CD4-positive, alpha-beta T cell (primary cell): ENCODE measurements around the gene PDZRN3. TPM values are rescaled to one million over a fixed set of nuclear protein-coding genes. Genes with fewer than 3 reads are reported as not detected.

ENCODE experiments used
- ATAC-seq: fragments of 200-7000 bp; cut with Tn5 transposase; one replicate; pipeline ENCODE4 v1.10.0; 2022; ENCODE audit warnings: mild to moderate bottlenecking; ENCODE audit not compliant: poor library complexity
- CTCF ChIA-PET: fragments of 350-600 bp; sonication (Branson Sonifier 250); formaldehyde crosslinking; loops from one replicate; lab custom pipeline; 2021; ENCODE audit warnings: antibody characterized with exemption, inconsistent platforms; lab: Charles Lee
- POLR2A ChIA-PET: fragments of 350-600 bp; sonication (Branson Sonifier 250); formaldehyde crosslinking; loops from one replicate; lab custom pipeline; 2021; ENCODE audit warnings: antibody characterized with exemption, inconsistent platforms; lab: Charles Lee
- DNase-seq, 14 experiments: peaks; one replicate each; pipeline ENCODE4 v3.0.0-alpha.2; 2013 to 2020; ENCODE audit warnings: mixed read lengths in 2 of 14
- H3K27ac ChIP-seq, 2 donors: one replicate each; pipeline versions ENCODE4 v1.5.1 to v1.7.0; 2013; ENCODE audit warnings: low read length in 2 of 2, low read depth in 1 of 2, mild to moderate bottlenecking in 1 of 2
- H3K27me3 ChIP-seq, 2 experiments: 1 replicate in 1 of 2; 2 replicates in 1 of 2; pipeline versions ENCODE4 v1.6.1 to v1.7.0; 2013; ENCODE audit warnings: low read length in 2 of 2, control low read depth in 1 of 2, mild to moderate bottlenecking in 1 of 2, moderate library complexity in 1 of 2; ENCODE audit not compliant: insufficient read depth in 2 of 2, control insufficient read depth in 1 of 2
- H3K36me3 ChIP-seq: one replicate; pipeline ENCODE4 v1.6.1; 2013; ENCODE audit warnings: low read length, control low read depth; ENCODE audit not compliant: insufficient read depth
- H3K4me1 ChIP-seq: one replicate; pipeline ENCODE4 v1.6.1; 2013; ENCODE audit warnings: low read length, control low read depth; ENCODE audit not compliant: insufficient read depth
- H3K4me3 ChIP-seq: one replicate; pipeline ENCODE4 v1.5.1; 2013; ENCODE audit warnings: mild to moderate bottlenecking, low read length, moderate library complexity
- H3K9me3 ChIP-seq, 2 experiments: 1 replicate in 1 of 2; 2 replicates in 1 of 2; pipeline versions ENCODE4 v1.6.1 to v1.7.0; 2013; ENCODE audit warnings: low read length in 2 of 2, mild to moderate bottlenecking in 2 of 2, control low read depth in 1 of 2, moderate library complexity in 1 of 2; ENCODE audit not compliant: control insufficient read depth in 1 of 2, insufficient read depth in 1 of 2
- H3K27ac Mint-ChIP-seq: one replicate; pipeline ENCODE4 v1.8.0; 2020; ENCODE audit warnings: mixed read lengths
- H3K27me3 Mint-ChIP-seq: one replicate; pipeline ENCODE4 v1.8.0; 2021; ENCODE audit warnings: mixed read lengths
- H3K36me3 Mint-ChIP-seq: one replicate; pipeline ENCODE4 v1.8.0; 2021; ENCODE audit warnings: low read depth, mixed read lengths
- H3K4me1 Mint-ChIP-seq: one replicate; pipeline ENCODE4 v1.8.0; 2021; ENCODE audit warnings: low read depth, mixed read lengths
- H3K4me3 Mint-ChIP-seq: one replicate; pipeline ENCODE4 v1.8.0; 2020; ENCODE audit warnings: mild to moderate bottlenecking, mixed read lengths
- H3K9me3 Mint-ChIP-seq: one replicate; pipeline ENCODE4 v1.8.0; 2020; ENCODE audit warnings: mixed read lengths
- intact Hi-C, 2 experiments: fragments of 100-400 bp; cut with DNase I in 1 of 2; cut with micrococcal nuclease in 1 of 2; formaldehyde crosslinking; loops; one replicate each; pipeline versions ENCODE4 v1.15.1 to v1.9.0; 2023 to 2025; cut with DNase I, micrococcal nuclease
- total RNA-seq, 174 experiments: library from RNA in 2 of 174; stranded (reverse) in 2 of 174; gene quantifications; one replicate each; pipeline ENCODE4 v1.2.3 and lab custom pipeline; 2021 to 2026
- TF ChIP-seq, protein P1 (sequence below): fragments of 200-600 bp; IDR thresholded peaks from one replicate; pipeline ENCODE4 v1.8.0; 2022; ENCODE audit warnings: antibody characterized with exemption, mild to moderate bottlenecking

Gene PDZRN3
- total RNA-seq, 2 experiments from 2014 or later = not detected

GRCh38 chr3:73399666-73400253 lies 225.0 kb downstream of the PDZRN3 start:
- H3K4me1 ChIP-seq = no peaks in the 10 kb centered on the region
- DNase-seq (no peak), ATAC-seq (no peak)
- Mint-ChIP-seq H3K36me3 (no peaks in the 10 kb centered on the region), H3K27me3 (peaks cover 18% of the 10 kb centered on the region), H3K4me3 (no peak overlapping the region), H3K9me3 (no peaks in the 10 kb centered on the region), H3K27ac (no peak overlapping the region), H3K4me1 (no peaks in the 10 kb centered on the region)
- POLR2A ChIA-PET = no interaction called here
- intact Hi-C loops = no loop called here
- CTCF ChIA-PET = no interaction called here
- no peaks in the 10 kb centered on the region for H3K9me3 ChIP-seq
- TF ChIP-seq, protein P1, sequence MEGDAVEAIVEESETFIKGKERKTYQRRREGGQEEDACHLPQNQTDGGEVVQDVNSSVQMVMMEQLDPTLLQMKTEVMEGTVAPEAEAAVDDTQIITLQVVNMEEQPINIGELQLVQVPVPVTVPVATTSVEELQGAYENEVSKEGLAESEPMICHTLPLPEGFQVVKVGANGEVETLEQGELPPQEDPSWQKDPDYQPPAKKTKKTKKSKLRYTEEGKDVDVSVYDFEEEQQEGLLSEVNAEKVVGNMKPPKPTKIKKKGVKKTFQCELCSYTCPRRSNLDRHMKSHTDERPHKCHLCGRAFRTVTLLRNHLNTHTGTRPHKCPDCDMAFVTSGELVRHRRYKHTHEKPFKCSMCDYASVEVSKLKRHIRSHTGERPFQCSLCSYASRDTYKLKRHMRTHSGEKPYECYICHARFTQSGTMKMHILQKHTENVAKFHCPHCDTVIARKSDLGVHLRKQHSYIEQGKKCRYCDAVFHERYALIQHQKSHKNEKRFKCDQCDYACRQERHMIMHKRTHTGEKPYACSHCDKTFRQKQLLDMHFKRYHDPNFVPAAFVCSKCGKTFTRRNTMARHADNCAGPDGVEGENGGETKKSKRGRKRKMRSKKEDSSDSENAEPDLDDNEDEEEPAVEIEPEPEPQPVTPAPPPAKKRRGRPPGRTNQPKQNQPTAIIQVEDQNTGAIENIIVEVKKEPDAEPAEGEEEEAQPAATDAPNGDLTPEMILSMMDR = no peak
- no peak overlapping the region for H3K4me3 ChIP-seq
- peaks cover 0 to 3% of the 10 kb centered on the region in 2 experiments for H3K27me3 ChIP-seq
- no peaks in the 10 kb centered on the region for H3K36me3 ChIP-seq
- H3K27ac ChIP-seq = no peak overlapping the region

DNA sequence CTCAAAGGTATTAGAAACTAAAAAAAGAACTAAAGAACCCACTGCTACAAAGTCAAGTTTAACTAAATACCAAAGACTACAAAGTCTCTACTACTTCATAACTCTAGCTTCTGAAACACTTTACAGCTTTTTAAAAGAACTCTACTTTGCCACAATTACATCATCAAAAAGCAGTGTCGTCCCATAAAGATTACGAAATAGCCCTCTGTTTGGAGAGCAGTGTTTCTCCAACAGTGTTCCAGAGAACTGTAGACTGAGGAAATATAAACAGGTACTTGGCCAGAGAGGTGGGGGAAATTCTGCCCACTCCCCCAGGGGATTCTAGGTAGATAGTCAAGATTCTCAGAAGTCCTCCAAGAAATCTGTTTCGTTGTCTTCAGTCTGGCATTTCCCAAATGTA lies 225.6 kb downstream of the PDZRN3 start:
- Mint-ChIP-seq H3K36me3 (no peaks in the 10 kb centered on the region), H3K27me3 (peaks cover 18% of the 10 kb centered on the region), H3K9me3 (no peaks in the 10 kb centered on the region), H3K4me1 (no peaks in the 10 kb centered on the region), H3K27ac (no peak overlapping the region), H3K4me3 (no peak overlapping the region)
- Histone ChIP-seq H3K27me3 (peaks cover 0 to 3% of the 10 kb centered on the region in 2 experiments), H3K36me3 (no peaks in the 10 kb centered on the region), H3K27ac (no peak overlapping the region), H3K4me1 (no peaks in the 10 kb centered on the region), H3K9me3 (no peaks in the 10 kb centered on the region), H3K4me3 (no peak overlapping the region)
- CTCF ChIA-PET = no interaction called here
- POLR2A ChIA-PET = no interaction called here
- DNase-seq (no peak), ATAC-seq (no peak)
- intact Hi-C loops = no loop called here
- TF ChIP-seq, protein P1 = no peak

DNA sequence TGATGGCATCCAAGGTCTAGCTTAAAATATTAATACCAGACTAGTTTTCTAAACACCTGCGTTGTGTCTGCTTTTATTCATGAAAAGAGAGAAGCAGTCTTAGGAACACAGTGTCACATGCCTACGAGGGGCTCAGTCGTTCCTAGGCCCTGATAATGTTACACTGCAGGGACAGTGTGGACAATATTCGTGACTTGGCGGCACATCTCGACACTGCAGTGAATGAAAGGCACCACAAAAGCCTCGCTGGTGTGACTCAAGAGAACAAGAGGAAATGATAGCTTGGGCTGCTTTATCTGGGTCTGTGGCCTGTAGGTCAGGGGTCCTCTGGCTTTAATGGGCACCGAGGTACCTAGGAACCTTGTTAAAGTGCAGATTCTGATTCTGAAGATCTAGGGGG lies 226.7 kb downstream of the PDZRN3 start:
- H3K36me3 Mint-ChIP-seq = no peaks in the 10 kb centered on the region
- no peaks in the 10 kb centered on the region for H3K36me3 ChIP-seq
- peaks cover 0 to 3% of the 10 kb centered on the region in 2 experiments for H3K27me3 ChIP-seq
- intact Hi-C loops = no loop called here
- ChIA-PET CTCF (no interaction called here), POLR2A (no interaction called here)
- no peak overlapping the region for H3K4me3 Mint-ChIP-seq
- TF ChIP-seq, protein P1 = no peak
- no peak overlapping the region for H3K27ac Mint-ChIP-seq
- peaks cover 14% of the 10 kb centered on the region for H3K27me3 Mint-ChIP-seq
- H3K27ac ChIP-seq = no peak overlapping the region
- no peak overlapping the region for H3K4me3 ChIP-seq
- H3K9me3 ChIP-seq = no peaks in the 10 kb centered on the region
- no peaks in the 10 kb centered on the region for H3K4me1 Mint-ChIP-seq
- no peaks in the 10 kb centered on the region for H3K9me3 Mint-ChIP-seq
- H3K4me1 ChIP-seq = no peaks in the 10 kb centered on the region
- DNase-seq (no peak), ATAC-seq (no peak)
